HG02571 (cell line): Measurements from ENCODE around the gene CAMKK2.
A peak's percentile ranks its signal among the peaks of the same experiment; 100 is the strongest.
"Not testable (repeated sequence)": the region's sequence is repeated elsewhere in the genome, so short reads cannot be mapped to it uniquely, and the experiment has no call there.

ENCODE experiments used
- ATAC-seq: cut with Tn5 transposase; IDR thresholded peaks from one replicate; pipeline ENCODE4 v1.9.1; 2021; ENCODE audit warnings: mild to moderate bottlenecking, moderate library complexity; ENCODE audit not compliant: unreplicated experiment

CAMKK2 gene

DNA sequence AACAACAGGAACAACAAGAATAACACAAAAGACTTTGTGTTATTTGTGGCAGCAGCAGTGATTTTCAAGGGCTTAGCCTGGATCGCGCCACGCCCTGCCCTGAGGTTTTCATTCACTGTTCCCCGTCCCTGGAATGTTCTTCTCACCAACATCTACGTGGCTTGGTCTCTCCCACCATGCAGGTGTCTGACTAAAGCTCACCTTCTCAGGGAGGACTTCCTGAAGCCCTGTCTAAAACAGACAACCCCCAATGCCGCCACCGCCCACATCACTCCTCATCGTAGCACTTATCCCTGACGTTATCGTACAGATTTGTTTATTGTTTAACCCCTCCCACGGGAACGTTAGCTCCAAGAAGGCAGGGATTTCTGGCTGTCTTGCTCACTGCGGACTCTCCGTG lies 46.1 kb downstream of the CAMKK2 start:
- ATAC-seq = no peak

DNA sequence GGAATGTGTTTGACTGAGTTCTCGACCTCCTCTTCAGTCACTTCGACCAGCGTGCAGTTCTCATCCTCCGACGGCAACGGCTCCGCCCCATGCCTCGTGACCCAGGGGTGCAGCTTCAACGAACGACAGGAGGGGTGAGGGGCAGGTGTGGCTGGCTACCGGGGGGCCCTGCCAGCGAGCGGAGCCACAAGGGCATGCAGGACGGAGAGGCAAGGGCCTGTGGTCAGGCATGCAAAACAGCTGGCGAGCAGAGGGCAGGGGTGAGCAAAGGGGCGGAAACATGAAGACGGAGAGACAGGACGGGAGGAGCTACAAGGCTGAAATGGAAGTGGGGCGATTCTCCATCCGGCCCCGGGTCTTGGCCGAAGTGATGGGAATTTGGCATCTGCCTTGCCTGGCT lies 47.9 kb downstream of the CAMKK2 start:
- peak; percentile 90 for ATAC-seq

DNA sequence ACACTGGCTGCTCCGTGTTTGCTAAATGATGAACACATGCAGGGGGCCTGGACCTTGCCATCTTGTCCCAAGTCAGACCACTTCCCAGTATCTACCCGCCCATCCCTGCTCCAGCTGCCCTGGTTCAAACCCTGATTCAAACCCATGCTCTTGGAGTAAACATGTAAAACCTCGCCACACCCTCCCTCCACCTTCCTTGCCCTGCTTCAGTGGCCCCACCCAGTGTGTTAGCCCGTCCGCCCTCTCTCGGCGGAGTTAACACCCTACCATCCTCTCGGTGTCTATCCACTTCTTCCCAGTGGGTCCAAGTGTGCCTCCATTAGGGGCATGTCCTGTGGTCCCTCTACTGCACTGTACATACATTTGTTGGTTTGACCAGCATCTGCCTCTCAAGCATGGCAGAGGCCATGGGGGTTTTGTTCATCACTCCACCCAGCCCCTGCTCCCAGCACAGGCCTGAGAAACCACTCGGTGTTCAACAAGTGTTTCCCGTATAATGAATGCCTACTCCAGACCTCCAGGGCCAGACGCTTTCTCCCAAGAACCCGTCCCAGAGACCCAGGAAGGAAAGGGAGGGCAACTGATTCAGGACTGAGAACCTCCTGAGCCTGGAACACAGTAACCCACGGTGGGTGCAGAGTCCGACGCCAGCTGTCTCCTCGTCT lies 49.5 kb downstream of the CAMKK2 start:
- ATAC-seq = no peak

DNA sequence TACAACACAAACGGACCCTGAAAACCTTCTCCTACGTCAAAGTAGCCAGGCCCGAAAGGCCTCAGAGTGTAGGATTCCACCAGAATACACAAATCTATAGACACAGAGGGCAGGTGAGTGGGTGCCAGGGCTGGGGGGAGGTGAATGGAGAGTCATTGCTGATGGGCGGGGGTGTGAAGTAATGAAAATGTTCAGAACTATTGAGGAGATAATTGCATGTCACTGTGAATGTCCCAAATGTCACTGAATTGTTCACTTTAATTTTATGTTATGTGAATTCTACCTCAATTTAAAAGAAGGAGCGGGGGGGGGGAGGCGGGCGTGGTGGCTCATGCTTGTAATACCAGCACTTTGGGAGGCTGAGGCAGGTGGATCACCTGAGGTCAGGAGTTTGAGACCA lies 50.6 kb downstream of the CAMKK2 start:
- ATAC-seq = no peak

DNA sequence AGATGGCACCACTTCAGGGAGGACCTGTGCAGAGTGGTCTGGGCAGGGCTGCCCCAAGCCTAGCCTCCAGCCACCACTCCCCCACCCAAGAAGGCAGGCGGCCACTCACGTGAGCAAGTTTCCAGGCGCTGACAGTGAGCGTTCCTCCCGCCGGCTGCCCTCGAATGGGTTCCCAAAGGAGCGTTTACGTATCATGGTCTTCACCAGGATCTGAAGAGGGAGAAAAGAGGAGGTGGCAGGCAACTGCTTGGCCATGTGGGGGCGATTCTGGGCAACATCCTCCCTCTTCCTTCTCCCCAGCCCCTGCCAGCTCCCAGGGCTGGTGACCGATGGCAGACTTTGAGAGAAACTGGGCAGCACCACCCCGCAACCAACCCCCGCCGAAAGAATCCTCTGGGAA lies 51.5 kb downstream of the CAMKK2 start:
- ATAC-seq = no peak

DNA sequence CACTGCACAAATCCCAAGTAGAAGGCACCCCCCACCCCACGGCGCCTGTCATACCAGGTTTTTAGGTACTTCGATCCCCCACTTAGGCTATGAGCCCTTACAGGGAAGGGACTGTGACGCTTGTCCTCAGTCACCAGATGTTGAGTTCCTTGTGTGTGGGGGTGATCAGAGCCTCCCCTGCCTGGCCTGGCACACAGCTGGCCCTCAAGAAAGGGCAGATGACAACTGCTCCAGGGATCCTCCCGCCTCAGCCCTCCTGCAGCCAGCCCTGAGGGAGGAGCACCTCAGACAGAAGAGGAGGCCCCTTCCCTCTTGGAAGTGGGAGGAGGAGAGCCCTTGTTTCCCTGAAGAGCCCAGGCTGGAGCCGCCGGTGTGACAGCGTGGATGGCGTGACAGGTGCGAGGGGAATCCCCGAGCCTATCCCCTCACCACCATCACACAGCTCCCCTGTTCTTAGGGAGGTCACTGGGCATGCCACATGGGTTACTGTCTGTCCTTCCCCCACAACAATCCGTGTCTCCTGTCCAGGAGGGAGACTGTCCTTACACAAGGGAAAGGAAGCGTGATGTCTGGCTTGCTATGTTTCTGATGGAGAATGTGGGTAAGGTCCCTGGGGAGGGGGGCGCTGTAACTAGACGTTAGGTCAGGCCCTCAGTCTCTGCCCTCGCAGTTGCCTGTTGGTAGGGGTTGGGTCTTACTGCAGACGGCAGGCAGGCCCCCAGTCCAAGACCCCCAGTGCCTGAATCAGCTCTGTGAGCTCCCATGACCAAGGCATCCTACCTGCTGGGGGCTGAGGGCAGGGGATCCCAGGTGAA lies 55.1 kb downstream of the CAMKK2 start:
- ATAC-seq = no peak

DNA sequence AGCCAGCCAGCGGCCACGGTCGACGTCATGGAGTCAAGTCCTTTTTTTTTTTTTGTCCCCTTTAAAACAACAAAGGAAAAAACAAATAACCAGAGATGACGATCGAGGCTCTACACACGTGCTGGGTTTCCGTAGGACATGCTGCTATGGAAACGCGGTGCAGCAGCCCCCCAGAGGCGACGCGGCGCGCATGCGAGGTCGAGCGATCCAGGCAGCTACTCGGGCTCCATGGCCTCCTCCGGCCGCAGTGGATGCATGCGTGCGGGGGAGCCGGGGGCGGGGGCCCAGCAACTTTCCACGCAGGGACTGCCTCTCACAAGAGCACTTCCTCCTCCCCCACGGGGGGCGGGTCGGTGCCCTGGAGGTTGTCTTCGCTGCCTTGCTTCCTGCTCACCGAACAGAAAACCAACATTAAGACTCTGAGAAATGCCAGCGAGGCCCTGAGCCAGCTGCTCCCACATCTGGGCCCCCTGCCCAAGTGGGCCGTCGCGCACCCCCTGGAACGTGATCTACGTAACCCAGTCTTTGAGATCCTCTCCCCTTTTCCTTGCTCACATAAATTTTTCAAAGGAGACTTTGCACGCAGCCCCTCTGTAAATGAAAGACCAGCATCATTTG lies 55.9 kb downstream of the CAMKK2 start:
- no peak for ATAC-seq

DNA sequence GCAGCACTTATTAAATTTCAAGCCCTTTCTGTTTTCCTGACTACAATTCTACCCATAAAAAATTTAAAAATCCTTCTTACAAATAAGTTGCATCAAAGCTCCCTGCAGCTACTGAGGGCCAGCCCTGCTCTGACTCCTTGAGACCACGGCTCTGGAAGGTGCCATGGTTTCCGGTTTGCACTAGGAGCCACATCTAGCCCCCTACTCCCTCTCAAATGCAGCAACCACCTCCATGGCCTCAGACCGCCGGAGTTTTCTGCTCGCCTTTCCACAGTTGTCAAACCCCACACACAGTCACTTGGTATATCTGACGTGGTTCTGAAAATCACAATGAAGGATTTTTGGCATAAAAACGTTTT lies 56.5 kb downstream of the CAMKK2 start:
- ATAC-seq = no peak

DNA sequence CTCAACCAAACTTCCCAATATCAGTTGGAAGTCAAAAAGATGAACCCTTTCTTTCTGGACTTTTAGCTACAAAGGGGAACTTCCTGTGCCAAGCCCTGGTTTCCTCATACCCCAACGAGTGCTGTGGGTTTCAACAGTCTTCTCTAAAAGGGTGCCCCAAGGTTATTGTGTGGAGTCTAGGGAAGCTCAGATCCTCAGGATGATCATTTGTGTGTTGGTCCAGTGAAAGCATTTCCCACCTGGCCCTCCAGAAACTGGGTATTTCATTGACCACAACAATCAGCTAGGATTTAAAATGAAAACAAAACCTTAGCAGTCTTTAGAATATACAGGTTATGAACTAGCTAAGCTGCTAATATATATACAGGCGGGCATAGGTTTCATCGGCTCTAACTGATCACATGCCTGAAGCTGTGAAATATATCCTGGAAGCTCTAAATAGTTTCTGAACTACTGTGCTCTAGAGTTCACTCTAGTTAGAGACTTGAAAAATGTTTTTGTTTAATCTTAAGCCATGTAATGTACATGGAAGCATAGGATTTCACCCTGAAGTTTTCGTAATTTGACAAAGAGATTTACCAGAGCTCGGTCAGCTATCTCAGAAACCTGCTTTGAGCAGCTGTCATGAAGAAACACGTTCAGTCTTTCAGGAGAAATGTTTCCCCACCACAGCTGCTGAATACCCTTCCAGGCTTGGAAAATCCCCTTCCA lies 57.0 kb downstream of the CAMKK2 start:
- no peak for ATAC-seq

DNA sequence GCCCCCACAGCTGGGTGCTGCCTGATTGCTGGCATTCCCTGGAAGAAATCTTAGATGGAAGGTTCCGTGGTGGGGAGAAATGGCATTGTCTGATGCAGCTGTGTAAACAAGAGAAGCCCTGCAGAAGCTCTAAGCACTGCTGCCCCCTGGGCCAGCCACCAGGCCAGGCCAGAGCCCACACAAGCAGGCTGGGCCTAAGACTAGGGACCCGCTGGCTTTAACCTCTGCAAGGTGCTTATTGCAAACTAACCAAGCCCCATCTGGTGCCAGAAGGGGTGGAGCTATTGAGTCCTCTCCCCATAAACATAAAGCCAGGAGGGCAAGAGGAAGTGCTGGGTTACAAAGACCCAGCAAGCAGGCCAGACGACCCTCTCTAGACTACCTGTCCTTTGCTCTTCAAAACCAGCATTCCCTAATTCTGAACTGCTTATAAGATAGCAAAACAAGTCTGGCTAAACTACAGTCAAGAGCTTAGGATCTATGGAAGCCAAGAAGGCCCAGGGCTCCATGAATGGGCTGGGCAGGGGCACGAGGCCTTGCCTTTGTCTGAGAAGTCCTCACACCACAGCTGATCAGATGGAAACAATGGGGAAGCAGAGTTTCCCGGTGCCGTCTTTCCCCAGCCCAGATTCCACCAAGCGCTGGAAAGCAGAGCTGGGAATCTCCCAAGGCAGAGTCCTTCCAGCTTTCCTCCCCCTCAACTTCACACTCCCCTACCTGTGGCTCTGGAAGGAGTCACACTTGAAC lies 57.7 kb downstream of the CAMKK2 start:
- ATAC-seq = no peak

DNA sequence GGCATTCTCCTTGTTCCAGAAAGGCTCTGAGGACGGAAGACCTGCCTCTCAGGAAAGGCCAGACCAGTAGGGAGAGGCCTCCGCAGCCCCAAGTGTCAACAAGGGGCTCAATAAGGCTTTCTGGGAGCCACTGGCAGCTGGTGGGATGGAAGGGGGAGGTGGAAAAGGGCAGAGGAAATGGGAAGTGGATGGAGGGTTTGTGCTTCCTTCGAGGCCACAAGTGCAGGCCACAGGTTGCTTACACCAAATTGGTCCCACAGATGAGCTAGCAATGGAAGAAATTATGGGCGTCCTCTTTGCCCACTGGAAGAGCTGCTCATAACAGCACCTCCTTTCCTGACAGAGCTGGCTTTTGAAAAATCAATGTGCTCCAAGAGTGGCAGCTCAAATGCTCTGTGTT lies 58.4 kb downstream of the CAMKK2 start:
- ATAC-seq = no peak

DNA sequence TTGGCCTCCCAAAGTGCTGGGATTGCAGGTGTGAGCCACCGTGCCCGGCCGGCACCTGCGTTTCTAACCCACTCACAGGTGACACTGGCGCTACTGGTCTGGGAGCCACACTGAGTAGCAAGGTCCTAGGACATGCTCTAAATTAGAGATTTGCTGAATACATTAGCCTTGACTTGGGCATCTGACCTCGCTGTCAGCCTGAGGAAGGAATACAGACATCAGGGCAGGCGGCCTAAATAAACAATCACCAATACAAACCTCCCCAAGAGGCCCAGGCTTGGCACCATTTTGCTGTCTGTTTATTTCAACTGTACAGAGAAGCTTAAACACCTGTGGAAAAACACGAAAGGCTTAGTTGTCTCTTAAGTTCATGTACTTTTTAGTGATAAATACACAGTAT lies 59.1 kb downstream of the CAMKK2 start:
- ATAC-seq = no peak

DNA sequence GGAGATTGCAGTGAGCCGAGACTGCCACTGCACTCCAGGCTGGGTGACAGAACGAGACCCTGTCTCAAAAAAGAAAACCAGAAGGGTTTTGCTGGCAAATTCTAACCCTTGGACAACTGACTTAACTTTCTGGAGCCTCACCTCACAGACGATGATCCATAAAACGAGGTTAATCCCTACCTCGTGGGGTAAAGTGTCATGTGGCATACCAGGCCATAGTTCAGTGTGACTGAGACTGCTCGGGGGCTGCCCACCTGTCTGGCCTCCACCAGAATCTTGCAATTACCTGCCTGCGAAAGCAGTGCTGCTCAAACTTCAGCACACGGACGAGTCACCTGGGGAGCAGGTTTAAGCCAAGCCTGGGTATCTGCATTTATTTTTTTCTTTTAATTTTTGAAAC lies 59.7 kb downstream of the CAMKK2 start:
- no peak for ATAC-seq

DNA sequence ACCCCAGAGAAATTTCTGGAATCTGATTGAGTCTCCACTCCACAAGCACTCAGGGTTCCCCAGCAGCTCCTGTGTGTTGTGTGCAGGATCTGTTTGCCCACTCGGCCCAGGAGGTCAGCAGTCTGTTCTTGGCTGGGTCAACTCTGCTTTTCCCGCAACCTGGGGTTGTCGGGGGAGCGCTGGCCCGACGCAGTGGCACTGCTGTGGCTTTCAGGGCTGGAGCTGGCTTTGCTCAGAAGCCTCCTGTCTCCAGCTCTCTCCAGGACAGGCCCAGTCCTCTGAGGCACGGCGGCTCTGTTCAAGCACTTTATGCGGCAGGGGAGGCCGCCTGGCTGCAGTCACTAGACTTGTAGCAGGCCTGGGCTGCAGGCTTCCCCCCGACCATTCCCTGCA lies 62.9 kb downstream of the CAMKK2 start:
- ATAC-seq = no peak

DNA sequence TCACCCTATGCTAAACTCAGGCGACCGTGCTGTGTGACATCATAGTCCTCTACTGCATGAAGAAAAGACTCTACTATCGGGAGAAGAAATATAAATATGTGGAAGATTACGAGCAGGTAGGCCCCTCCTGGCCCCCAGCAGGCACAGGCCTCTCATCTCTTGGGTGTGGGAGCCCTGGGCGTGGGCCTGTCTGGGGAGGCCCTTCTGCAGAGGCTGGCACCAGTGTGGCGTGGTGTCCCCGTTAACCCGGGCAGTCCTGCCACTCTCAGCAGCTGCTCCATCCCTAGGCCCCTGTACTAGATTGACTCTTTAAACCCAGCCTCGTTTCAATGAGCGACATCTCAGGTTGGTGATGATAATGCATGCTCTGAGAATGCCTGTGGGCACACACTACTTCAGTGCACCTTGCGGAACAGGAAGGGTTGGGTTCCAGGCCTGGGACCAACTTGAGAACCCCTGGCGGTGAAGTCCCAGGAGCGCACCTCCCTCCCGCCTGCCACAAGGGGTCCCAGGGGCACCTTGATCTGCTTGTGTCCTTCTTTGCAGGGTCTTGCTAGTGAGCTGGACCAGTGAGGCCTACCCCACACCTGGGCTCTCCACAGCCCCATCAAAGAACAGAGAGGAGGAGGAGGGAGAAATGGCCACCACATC lies 63.4 kb downstream of the CAMKK2 start:
- ATAC-seq = no peak

DNA sequence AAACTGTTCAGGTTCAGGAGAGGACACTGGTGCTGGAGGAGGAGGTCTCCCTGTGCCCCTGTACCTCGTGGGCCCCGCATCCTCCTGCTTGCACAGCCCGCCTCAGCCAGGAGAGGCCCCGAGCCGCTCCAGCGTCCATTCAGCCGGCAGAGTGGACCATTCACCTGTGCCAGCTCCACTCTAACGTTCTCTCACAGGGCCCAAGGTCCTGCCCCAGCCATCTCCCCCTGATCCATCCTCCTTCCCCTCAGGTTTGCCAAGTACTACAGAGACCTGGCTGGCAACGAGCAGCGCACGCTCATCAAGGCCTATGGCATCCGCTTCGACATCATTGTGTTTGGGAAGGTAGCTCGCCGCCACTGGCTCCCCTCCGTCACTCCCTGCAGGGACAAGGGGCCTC lies 64.3 kb downstream of the CAMKK2 start:
- no peak for ATAC-seq

DNA sequence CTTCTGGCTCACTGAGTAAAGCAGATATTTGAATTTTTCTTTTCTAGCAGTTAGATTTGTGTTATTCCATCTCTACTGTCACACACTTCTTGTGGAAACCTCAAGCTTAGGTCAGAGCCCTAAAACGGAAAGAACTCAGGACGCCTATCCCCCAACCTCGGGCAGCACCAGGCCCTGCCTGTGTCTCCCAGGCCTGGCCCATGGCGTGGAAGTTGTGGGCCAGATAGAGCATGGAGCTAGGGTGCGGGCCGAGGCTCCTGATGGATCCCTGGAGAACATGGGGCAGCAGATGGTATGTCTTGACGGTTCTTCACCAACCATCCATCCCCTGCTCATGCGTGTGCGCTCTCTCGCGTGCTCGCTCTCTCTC lies 66.0 kb downstream of the CAMKK2 start:
- no peak for ATAC-seq

DNA sequence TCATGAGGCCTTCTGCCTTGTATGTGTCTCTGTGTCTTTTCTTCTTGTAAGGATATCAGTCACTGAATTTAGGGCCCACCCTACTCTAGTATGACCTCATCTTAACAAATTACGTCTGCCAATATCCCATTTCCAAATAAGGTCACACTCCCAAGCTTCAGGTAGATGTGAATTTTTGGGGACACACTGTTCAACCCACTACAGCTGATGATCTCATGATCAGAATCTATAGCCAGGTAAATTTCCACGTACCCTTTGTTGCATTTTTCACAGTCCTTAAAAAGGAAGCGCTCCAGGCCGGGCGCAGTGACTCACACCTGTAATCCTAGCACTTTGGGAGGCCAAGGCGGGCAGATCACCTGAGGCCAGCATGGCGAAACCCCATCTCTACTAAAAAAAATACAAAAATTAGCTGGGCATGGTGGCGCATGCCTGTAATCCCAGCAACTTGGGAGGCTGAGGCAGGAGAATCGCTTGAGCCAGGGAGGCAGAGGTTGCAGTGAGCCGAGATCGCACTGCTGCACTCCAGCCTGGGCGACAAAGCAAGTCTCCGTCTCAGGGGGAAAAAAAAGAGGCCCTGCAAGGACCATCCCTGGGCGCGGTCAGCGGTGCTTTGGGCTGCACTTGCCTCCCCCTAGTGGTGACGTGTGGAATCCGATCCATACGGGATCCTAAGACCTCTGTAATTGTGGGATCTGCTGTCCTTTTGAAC lies 66.5 kb downstream of the CAMKK2 start:
- not testable (repeated sequence) for ATAC-seq

DNA sequence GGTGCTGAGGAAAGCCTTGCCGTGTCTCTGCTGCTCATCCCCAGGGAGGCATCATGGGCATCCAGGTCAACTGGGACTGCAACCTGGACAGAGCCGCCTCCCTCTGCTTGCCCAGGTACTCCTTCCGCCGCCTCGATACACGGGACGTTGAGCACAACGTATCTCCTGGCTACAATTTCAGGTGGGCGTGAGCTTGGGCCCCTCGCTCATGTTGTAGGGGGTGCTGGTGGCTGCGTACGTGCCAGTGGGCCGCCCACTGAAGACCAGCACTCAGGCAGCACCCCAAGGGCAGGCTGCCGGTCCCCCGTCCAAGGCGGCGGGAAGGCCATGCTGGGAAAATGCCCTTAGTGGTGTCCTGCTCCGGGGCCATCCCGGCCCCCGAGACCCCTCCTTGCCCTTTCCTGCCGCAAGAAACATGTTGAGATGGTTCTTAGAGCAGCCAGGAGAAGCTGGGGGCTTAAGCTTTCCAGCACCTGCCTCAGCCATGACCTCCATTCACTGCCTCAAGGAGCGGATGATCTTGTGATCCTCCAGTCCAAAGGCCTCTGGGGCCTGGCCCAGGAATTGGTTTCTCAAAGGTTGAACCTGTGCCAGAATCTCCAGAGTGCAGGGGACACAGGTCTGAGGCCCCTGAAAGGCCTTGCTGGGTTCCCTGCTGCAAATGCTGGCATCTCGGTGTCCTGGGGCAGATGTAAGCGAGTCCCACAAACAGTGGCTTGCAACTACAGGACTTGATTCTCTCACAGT lies 67.4 kb downstream of the CAMKK2 start:
- no peak for ATAC-seq
